WTC11 (cell line): Measurements from ENCODE around the gene SLC6A18. TPM values are rescaled to one million over a fixed set of nuclear protein-coding genes. Genes with fewer than 3 reads are reported as not detected.

ENCODE experiments used
- ATAC-seq: fragments of 200-7000 bp; cut with Tn5 transposase; 2 replicates; pipeline ENCODE4 v1.10.0; 2021; ENCODE audit warnings: mild to moderate bottlenecking, moderate library complexity
- CTCF ChIA-PET: fragments of 300-600 bp; sonication (Branson Sonifier 250); formaldehyde crosslinking; loops from one replicate; lab custom pipeline; 2021; ENCODE audit warnings: antibody characterized with exemption; lab: Charles Lee
- POLR2A ChIA-PET: fragments of 350-600 bp; sonication (Branson Sonifier 250); formaldehyde crosslinking; loops from one replicate; lab custom pipeline; 2021; ENCODE audit warnings: antibody characterized with exemption; lab: Charles Lee
- DNase-seq: peaks from one replicate; pipeline ENCODE4 v3.0.0; 2021; ENCODE audit warnings: low spot score
- H3K27ac Mint-ChIP-seq: 2 replicates; pipeline ENCODE4 v1.8.0; 2021; ENCODE audit warnings: mixed read lengths
- H3K27me3 Mint-ChIP-seq: 2 replicates; pipeline ENCODE4 v1.8.0; 2021; ENCODE audit warnings: low read depth, mild to moderate bottlenecking, moderate library complexity, mixed read lengths
- H3K36me3 Mint-ChIP-seq: 2 replicates; pipeline ENCODE4 v1.8.0; 2021; ENCODE audit warnings: mixed read lengths
- H3K4me1 Mint-ChIP-seq: 2 replicates; pipeline ENCODE4 v1.8.0; 2022; ENCODE audit warnings: mixed read lengths
- H3K4me3 Mint-ChIP-seq: 2 replicates; pipeline ENCODE4 v1.8.0; 2021; ENCODE audit warnings: mild to moderate bottlenecking, moderate library complexity, mixed read lengths
- H3K9me3 Mint-ChIP-seq: 2 replicates; pipeline ENCODE4 v1.8.0; 2021; ENCODE audit warnings: mixed read lengths
- ELF4 ChIP-seq: sonication (generic); formaldehyde crosslinking; IDR thresholded peaks from 2 replicates; pipeline ENCODE4 v1.8.1; 2022; ENCODE audit warnings: low read depth, mild to moderate bottlenecking, moderate library complexity, missing genetic modification reagents
- ETV6 ChIP-seq: sonication (generic); formaldehyde crosslinking; IDR thresholded peaks from 2 replicates; pipeline ENCODE4 v1.8.1; 2022; ENCODE audit warnings: mild to moderate bottlenecking, missing genetic modification reagents
- FOXK1 ChIP-seq: sonication (generic); formaldehyde crosslinking; IDR thresholded peaks from 2 replicates; pipeline ENCODE4 v1.8.0; 2022; ENCODE audit warnings: mild to moderate bottlenecking, moderate library complexity, missing genetic modification reagents
- GTF2I ChIP-seq: fragments of 250-450 bp; sonication (Bioruptor Pico); conservative IDR thresholded peaks from 2 replicates; pipeline ENCODE4 v1.4.0; 2021; ENCODE audit warnings: mild to moderate bottlenecking
- HMGA2 ChIP-seq: fragments of 250-450 bp; sonication (Bioruptor Pico); IDR thresholded peaks from 2 replicates; pipeline ENCODE4 v1.4.0; 2021; ENCODE audit warnings: mild to moderate bottlenecking, moderate library complexity
- IRF2 ChIP-seq: sonication (generic); formaldehyde crosslinking; IDR thresholded peaks from 2 replicates; pipeline ENCODE4 v1.8.0; 2022; ENCODE audit warnings: low read depth, missing genetic modification reagents, borderline replicate concordance
- MYBL2 ChIP-seq: sonication (generic); formaldehyde crosslinking; IDR thresholded peaks from 2 replicates; pipeline ENCODE4 v1.8.1; 2023; ENCODE audit warnings: mild to moderate bottlenecking, moderate library complexity, missing genetic modification reagents
- OVOL2 ChIP-seq: fragments of 250-450 bp; sonication (Bioruptor Pico); IDR thresholded peaks from 2 replicates; pipeline ENCODE4 v1.9.0; 2021; ENCODE audit warnings: mild to moderate bottlenecking, borderline replicate concordance
- SMAD3 ChIP-seq: sonication (generic); formaldehyde crosslinking; IDR thresholded peaks from 2 replicates; pipeline ENCODE4 v1.8.0; 2022; ENCODE audit warnings: missing genetic modification reagents, mild to moderate bottlenecking, borderline replicate concordance
- TEAD4 ChIP-seq: sonication (generic); formaldehyde crosslinking; IDR thresholded peaks from 2 replicates; pipeline ENCODE4 v1.8.0; 2022; ENCODE audit warnings: mild to moderate bottlenecking, missing genetic modification reagents
- ZNF396 ChIP-seq: fragments of 250-450 bp; sonication (Bioruptor Pico); IDR thresholded peaks from 2 replicates; pipeline ENCODE4 v1.8.0; 2021; ENCODE audit warnings: mild to moderate bottlenecking, moderate library complexity, borderline replicate concordance
- total RNA-seq: library from RNA; stranded (reverse); gene quantifications from 3 replicates; pipeline ENCODE4 v1.2.3, GENCODE V29; 2021
- TF ChIP-seq, protein P1 (sequence below): sonication (generic); formaldehyde crosslinking; IDR thresholded peaks from 2 replicates; pipeline ENCODE4 v1.8.0; 2023; ENCODE audit warnings: mild to moderate bottlenecking, missing genetic modification reagents
- TF ChIP-seq, protein P2 (sequence below): sonication (generic); formaldehyde crosslinking; IDR thresholded peaks from 2 replicates; pipeline ENCODE4 v1.8.0; 2022; ENCODE audit warnings: mild to moderate bottlenecking, missing genetic modification reagents
- TF ChIP-seq, protein P3 (sequence below): sonication (generic); formaldehyde crosslinking; IDR thresholded peaks from 2 replicates; pipeline ENCODE4 v1.8.1; 2023; ENCODE audit warnings: mild to moderate bottlenecking, missing genetic modification reagents, moderate library complexity
- TF ChIP-seq, protein P4 (sequence below): fragments of 250-450 bp; sonication (Bioruptor Pico); IDR thresholded peaks from 2 replicates; pipeline ENCODE4 v1.9.0; 2021; ENCODE audit warnings: moderate library complexity, mild to moderate bottlenecking, inconsistent platforms, borderline replicate concordance
- TF ChIP-seq, protein P5 (sequence below): sonication (generic); formaldehyde crosslinking; IDR thresholded peaks from 2 replicates; pipeline ENCODE4 v1.8.1; 2023; ENCODE audit warnings: mild to moderate bottlenecking, moderate library complexity, missing genetic modification reagents
- TF ChIP-seq, protein P6 (sequence below): sonication (generic); formaldehyde crosslinking; IDR thresholded peaks from 2 replicates; pipeline ENCODE4 v1.8.1; 2023; ENCODE audit warnings: mild to moderate bottlenecking, missing genetic modification reagents, borderline replicate concordance

The SLC6A18 gene
- total RNA-seq, 1 experiment from 2014 or later, result not detected

DNA sequence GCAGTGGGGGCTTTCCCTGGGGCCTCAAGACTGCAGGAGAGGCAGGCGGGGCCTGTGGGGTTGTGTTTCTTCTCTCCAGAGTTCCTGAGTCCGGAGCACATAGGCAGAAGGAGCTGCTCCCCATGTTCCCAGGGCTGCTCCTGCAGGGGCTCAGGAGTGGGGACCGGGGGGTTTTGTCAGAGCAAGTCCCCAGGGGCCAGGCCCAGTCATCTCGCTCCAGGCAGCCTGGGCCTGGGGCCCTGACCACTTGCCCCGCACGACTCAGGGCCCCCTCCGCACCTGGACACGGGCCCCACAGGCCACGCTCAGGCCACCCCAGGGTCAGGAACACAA lies 45.8 kb upstream of the SLC6A18 start:
- peaks cover 6% of the 10 kb centered on the region for H3K9me3 Mint-ChIP-seq
- no peaks in the 10 kb centered on the region for H3K27me3 Mint-ChIP-seq
- H3K27ac Mint-ChIP-seq, result no peak overlapping the region
- no peak for DNase-seq
- no peak for ATAC-seq
- CTCF ChIA-PET, result interaction anchor here (1.3 kb wide), 1 partner anchor 25 kb away, joined by 5 read pairs; no protein-coding TSS in a partner anchor
- no peaks in the 10 kb centered on the region for H3K36me3 Mint-ChIP-seq
- TF ChIP-seq, protein P1, sequence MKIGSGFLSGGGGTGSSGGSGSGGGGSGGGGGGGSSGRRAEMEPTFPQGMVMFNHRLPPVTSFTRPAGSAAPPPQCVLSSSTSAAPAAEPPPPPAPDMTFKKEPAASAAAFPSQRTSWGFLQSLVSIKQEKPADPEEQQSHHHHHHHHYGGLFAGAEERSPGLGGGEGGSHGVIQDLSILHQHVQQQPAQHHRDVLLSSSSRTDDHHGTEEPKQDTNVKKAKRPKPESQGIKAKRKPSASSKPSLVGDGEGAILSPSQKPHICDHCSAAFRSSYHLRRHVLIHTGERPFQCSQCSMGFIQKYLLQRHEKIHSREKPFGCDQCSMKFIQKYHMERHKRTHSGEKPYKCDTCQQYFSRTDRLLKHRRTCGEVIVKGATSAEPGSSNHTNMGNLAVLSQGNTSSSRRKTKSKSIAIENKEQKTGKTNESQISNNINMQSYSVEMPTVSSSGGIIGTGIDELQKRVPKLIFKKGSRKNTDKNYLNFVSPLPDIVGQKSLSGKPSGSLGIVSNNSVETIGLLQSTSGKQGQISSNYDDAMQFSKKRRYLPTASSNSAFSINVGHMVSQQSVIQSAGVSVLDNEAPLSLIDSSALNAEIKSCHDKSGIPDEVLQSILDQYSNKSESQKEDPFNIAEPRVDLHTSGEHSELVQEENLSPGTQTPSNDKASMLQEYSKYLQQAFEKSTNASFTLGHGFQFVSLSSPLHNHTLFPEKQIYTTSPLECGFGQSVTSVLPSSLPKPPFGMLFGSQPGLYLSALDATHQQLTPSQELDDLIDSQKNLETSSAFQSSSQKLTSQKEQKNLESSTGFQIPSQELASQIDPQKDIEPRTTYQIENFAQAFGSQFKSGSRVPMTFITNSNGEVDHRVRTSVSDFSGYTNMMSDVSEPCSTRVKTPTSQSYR, result no peak
- TF ChIP-seq, protein P2, sequence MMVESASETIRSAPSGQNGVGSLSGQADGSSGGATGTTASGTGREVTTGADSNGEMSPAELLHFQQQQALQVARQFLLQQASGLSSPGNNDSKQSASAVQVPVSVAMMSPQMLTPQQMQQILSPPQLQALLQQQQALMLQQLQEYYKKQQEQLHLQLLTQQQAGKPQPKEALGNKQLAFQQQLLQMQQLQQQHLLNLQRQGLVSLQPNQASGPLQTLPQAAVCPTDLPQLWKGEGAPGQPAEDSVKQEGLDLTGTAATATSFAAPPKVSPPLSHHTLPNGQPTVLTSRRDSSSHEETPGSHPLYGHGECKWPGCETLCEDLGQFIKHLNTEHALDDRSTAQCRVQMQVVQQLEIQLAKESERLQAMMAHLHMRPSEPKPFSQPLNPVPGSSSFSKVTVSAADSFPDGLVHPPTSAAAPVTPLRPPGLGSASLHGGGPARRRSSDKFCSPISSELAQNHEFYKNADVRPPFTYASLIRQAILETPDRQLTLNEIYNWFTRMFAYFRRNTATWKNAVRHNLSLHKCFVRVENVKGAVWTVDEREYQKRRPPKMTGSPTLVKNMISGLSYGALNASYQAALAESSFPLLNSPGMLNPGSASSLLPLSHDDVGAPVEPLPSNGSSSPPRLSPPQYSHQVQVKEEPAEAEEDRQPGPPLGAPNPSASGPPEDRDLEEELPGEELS (CRISPR knock-in tag), result no peak
- TF ChIP-seq, protein P3, sequence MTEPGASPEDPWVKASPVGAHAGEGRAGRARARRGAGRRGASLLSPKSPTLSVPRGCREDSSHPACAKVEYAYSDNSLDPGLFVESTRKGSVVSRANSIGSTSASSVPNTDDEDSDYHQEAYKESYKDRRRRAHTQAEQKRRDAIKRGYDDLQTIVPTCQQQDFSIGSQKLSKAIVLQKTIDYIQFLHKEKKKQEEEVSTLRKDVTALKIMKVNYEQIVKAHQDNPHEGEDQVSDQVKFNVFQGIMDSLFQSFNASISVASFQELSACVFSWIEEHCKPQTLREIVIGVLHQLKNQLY (CRISPR knock-in tag), result no peak
- no peak for TF ChIP-seq ETV6 (CRISPR knock-in tag)
- no peak overlapping the region for H3K4me3 Mint-ChIP-seq
- no peaks in the 10 kb centered on the region for H3K4me1 Mint-ChIP-seq
- POLR2A ChIA-PET, result no interaction called here

DNA sequence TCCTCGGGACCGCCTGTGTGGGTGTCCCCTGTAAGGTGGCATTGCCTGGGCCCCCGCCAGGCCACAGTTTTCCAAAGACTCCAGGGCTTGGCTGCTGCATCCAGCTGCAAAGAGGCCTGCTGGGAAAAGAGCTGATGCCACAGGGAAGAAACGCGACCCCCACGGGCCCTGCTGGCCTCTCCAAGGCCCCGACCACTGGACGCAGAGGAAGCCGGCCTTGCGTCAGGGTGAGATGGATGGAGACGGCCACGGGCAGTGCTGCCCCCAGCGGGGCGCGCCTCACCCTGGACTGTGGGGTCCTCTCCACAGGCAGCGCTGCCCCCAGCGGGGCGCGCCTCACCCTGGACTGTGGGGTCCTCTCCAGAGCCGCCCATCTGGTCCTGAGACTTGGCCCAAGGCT lies 45.1 kb upstream of the SLC6A18 start:
- no peaks in the 10 kb centered on the region for H3K4me1 Mint-ChIP-seq
- CTCF ChIA-PET, result no interaction called here
- no peak overlapping the region for H3K4me3 Mint-ChIP-seq
- DNase-seq (no peak), ATAC-seq (no peak)
- no peaks in the 10 kb centered on the region for H3K9me3 Mint-ChIP-seq
- H3K36me3 Mint-ChIP-seq, result no peaks in the 10 kb centered on the region
- POLR2A ChIA-PET, result no interaction called here
- TF ChIP-seq IRF2 (CRISPR knock-in tag) (no peak), HMGA2 (no peak), ZNF396 (CRISPR knock-in tag) (no peak), TEAD4 (CRISPR knock-in tag) (no peak), SMAD3 (CRISPR knock-in tag) (no peak), FOXK1 (CRISPR knock-in tag) (no peak), OVOL2 (CRISPR knock-in tag) (no peak), ELF4 (CRISPR knock-in tag) (no peak), GTF2I (CRISPR knock-in tag) (no peak), MYBL2 (CRISPR knock-in tag) (no peak)
- TF ChIP-seq, protein P4, sequence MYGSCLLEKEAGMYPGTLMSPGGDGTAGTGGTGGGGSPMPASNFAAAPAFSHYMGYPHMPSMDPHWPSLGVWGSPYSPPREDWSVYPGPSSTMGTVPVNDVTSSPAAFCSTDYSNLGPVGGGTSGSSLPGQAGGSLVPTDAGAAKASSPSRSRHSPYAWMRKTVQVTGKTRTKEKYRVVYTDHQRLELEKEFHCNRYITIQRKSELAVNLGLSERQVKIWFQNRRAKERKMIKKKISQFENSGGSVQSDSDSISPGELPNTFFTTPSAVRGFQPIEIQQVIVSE (CRISPR knock-in tag), result no peak
- TF ChIP-seq, protein P5, sequence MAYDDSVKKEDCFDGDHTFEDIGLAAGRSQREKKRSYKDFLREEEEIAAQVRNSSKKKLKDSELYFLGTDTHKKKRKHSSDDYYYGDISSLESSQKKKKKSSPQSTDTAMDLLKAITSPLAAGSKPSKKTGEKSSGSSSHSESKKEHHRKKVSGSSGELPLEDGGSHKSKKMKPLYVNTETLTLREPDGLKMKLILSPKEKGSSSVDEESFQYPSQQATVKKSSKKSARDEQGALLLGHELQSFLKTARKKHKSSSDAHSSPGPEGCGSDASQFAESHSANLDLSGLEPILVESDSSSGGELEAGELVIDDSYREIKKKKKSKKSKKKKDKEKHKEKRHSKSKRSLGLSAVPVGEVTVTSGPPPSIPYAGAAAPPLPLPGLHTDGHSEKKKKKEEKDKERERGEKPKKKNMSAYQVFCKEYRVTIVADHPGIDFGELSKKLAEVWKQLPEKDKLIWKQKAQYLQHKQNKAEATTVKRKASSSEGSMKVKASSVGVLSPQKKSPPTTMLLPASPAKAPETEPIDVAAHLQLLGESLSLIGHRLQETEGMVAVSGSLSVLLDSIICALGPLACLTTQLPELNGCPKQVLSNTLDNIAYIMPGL (CRISPR knock-in tag), result no peak
- TF ChIP-seq, protein P3 (CRISPR knock-in tag), result no peak
- TF ChIP-seq, protein P6, sequence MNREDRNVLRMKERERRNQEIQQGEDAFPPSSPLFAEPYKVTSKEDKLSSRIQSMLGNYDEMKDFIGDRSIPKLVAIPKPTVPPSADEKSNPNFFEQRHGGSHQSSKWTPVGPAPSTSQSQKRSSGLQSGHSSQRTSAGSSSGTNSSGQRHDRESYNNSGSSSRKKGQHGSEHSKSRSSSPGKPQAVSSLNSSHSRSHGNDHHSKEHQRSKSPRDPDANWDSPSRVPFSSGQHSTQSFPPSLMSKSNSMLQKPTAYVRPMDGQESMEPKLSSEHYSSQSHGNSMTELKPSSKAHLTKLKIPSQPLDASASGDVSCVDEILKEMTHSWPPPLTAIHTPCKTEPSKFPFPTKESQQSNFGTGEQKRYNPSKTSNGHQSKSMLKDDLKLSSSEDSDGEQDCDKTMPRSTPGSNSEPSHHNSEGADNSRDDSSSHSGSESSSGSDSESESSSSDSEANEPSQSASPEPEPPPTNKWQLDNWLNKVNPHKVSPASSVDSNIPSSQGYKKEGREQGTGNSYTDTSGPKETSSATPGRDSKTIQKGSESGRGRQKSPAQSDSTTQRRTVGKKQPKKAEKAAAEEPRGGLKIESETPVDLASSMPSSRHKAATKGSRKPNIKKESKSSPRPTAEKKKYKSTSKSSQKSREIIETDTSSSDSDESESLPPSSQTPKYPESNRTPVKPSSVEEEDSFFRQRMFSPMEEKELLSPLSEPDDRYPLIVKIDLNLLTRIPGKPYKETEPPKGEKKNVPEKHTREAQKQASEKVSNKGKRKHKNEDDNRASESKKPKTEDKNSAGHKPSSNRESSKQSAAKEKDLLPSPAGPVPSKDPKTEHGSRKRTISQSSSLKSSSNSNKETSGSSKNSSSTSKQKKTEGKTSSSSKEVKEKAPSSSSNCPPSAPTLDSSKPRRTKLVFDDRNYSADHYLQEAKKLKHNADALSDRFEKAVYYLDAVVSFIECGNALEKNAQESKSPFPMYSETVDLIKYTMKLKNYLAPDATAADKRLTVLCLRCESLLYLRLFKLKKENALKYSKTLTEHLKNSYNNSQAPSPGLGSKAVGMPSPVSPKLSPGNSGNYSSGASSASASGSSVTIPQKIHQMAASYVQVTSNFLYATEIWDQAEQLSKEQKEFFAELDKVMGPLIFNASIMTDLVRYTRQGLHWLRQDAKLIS (CRISPR knock-in tag), result no peak
- H3K27me3 Mint-ChIP-seq, result no peaks in the 10 kb centered on the region
- H3K27ac Mint-ChIP-seq, result no peak overlapping the region
